Effector CD4-positive, alpha-beta T cell (primary cell): Measurements from ENCODE around the gene SLC19A1.

Experiments
- DNase-seq: peaks from one replicate; pipeline ENCODE4 v3.0.0-alpha.2; 2020

SLC19A1 gene

GRCh38 chr21:45544449-45545235, 2.4 kb upstream of the SLC19A1 start:
- peak; percentile 1 for DNase-seq

- peak; percentile 1 for DNase-seq
These were observed 1.6 kb upstream of the SLC19A1 start for GRCh38 chr21:45543710-45544448.

- DNase-seq, result peak; percentile 1
These were observed 1.1 kb upstream of the SLC19A1 start for GRCh38 chr21:45543371-45543709.

GRCh38 chr21:45542667-45543370, 579 bp upstream of the SLC19A1 start:
- DNase-seq, result peak; percentile 3

- DNase-seq, result peak; percentile 69
These were observed 810 bp downstream of the SLC19A1 start for GRCh38 chr21:45541221-45542039.

- DNase-seq, result peak; percentile 1
These were observed 1.7 kb downstream of the SLC19A1 start for GRCh38 chr21:45540601-45540970.

- DNase-seq, result no peak
These were observed 2.2 kb downstream of the SLC19A1 start for GRCh38 chr21:45539796-45540600.

GRCh38 chr21:45539046-45539795, 3.0 kb downstream of the SLC19A1 start:
- no peak for DNase-seq

- DNase-seq, result no peak
These were observed 3.7 kb downstream of the SLC19A1 start for GRCh38 chr21:45538381-45539045.

GRCh38 chr21:45537746-45538291, 4.4 kb downstream of the SLC19A1 start:
- DNase-seq, result no peak

- no peak for DNase-seq
These were observed 5.0 kb downstream of the SLC19A1 start for GRCh38 chr21:45537111-45537745.

- DNase-seq, result no peak
These were observed 5.7 kb downstream of the SLC19A1 start for GRCh38 chr21:45536301-45537081.

- DNase-seq, result no peak
These were observed 6.7 kb downstream of the SLC19A1 start for GRCh38 chr21:45535341-45536081.

GRCh38 chr21:45534636-45535331, 7.5 kb downstream of the SLC19A1 start:
- DNase-seq, result no peak

GRCh38 chr21:45533846-45534635, 8.2 kb downstream of the SLC19A1 start:
- DNase-seq, result no peak

GRCh38 chr21:45533361-45533845, 8.8 kb downstream of the SLC19A1 start:
- DNase-seq, result no peak
